Natural killer cell (primary cell): ENCODE results near the gene SLCO3A1. TPM values are rescaled to one million over a fixed set of nuclear protein-coding genes. Genes with fewer than 3 reads are reported as not detected.

Source experiments
- ATAC-seq, 3 donors: fragments of 150-1000 bp in 2 of 3; fragments of 200-7000 bp in 1 of 3; cut with Tn5 transposase; 1 replicate in 1 of 3; 2 replicates in 2 of 3; pipeline ENCODE4 v1.10.0; 2021; ENCODE audit warnings: mild to moderate bottlenecking in 2 of 3, moderate library complexity in 2 of 3
- DNase-seq, 2 donors: peaks; one replicate each; pipeline versions ENCODE4 v3.0.0 to v3.0.0-alpha.2; 2013 to 2021; ENCODE audit warnings: mixed read lengths in 1 of 2
- H3K27ac ChIP-seq: one replicate; pipeline ENCODE4 v1.5.1; 2013; ENCODE audit warnings: mild to moderate bottlenecking, low read length
- H3K27me3 ChIP-seq: one replicate; pipeline ENCODE4 v1.6.1; 2013; ENCODE audit warnings: low read length; ENCODE audit not compliant: control insufficient read depth, insufficient read depth
- H3K36me3 ChIP-seq: one replicate; pipeline ENCODE4 v1.6.1; 2013; ENCODE audit warnings: low read length; ENCODE audit not compliant: control insufficient read depth, insufficient read depth
- H3K4me1 ChIP-seq: one replicate; pipeline ENCODE4 v1.6.1; 2013; ENCODE audit warnings: low read length; ENCODE audit not compliant: control insufficient read depth, insufficient read depth
- H3K4me3 ChIP-seq: one replicate; pipeline ENCODE4 v1.5.1; 2013; ENCODE audit warnings: low read length
- H3K9me3 ChIP-seq: one replicate; pipeline ENCODE4 v1.6.1; 2013; ENCODE audit warnings: low read length; ENCODE audit not compliant: control insufficient read depth, insufficient read depth
- H3K27ac Mint-ChIP-seq, 2 donors: one replicate each; pipeline ENCODE4 v1.8.0; 2022; ENCODE audit warnings: mild to moderate bottlenecking in 2 of 2, mixed read lengths in 2 of 2, moderate library complexity in 1 of 2
- H3K27me3 Mint-ChIP-seq, 2 donors: one replicate each; pipeline ENCODE4 v1.8.0; 2022; ENCODE audit warnings: low read depth in 2 of 2, mixed read lengths in 2 of 2
- H3K36me3 Mint-ChIP-seq: one replicate; pipeline ENCODE4 v1.8.0; 2022; ENCODE audit warnings: mixed read lengths
- H3K4me1 Mint-ChIP-seq, 2 donors: one replicate each; pipeline ENCODE4 v1.8.0; 2022; ENCODE audit warnings: mixed read lengths in 2 of 2
- H3K4me3 Mint-ChIP-seq: one replicate; pipeline ENCODE4 v1.8.0; 2022; ENCODE audit warnings: mild to moderate bottlenecking, moderate library complexity, mixed read lengths
- H3K9me3 Mint-ChIP-seq, 2 donors: one replicate each; pipeline ENCODE4 v1.8.0; 2022; ENCODE audit warnings: mixed read lengths in 2 of 2
- CTCF ChIP-seq: fragments of 200-600 bp; IDR thresholded peaks from one replicate; pipeline ENCODE4 v1.8.0; 2022; ENCODE audit warnings: antibody characterized with exemption
- WGBS: methylation state at CpG from one replicate; pipeline ENCODE4 v1.1.7; 2013; ENCODE audit warnings: missing lambda C conversion rate; ENCODE audit not compliant: insufficient coverage; 5-methylcytosine and 5-hydroxymethylcytosine counted together
- intact Hi-C: fragments of 100-400 bp; cut with micrococcal nuclease; formaldehyde crosslinking; loops from one replicate; pipeline ENCODE4 v1.14.2; 2022
- total RNA-seq, 4 donors: library from RNA; stranded (reverse); fragments of 120-200 nt in 1 of 4; gene quantifications; one replicate each; pipeline versions ENCODE4 v1.2.3 to v1.2.4, GENCODE V29; 2013 to 2022

Gene SLCO3A1
- total RNA-seq, 3 donors from 2014 or later (not counting 1 experiment from before 2014, with no cell fraction given), result 48.5 to 73.5 (median 68.8) TPM

DNA sequence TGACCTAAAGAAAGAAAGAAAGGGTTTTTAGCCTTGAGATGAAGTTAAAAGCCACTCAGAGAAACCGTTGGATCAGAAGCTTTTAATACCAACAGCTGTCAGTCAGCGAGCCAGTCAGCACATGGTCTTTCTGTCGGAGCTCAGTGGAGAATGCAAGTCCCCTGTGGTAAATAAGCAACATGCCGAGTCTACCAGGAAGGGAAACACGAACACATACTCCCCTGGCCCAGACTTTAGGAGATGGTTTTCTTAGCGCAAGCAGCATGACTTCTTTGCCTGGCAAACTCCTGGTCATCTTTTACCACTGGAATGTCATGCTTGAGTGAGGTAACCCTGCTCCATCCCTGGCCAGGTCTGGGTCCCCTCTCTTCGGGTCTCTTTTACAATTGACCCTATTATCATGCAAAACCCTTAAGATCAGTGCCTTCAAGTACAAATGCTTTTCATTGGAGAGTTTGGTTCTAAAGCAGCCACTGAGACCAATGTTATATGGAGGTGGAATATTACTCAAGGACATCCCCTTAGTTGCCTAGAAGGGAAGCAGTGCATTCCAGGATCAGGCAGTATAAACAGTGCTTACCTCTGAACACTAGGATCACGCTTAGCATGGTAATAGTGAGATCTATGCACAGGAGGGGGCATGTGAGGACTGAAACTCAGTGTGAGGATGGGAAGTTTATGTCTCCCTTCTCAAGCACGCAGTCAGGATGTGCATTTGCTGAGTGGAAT lies 28.2 kb downstream of the SLCO3A1 start:
- Mint-ChIP-seq H3K4me1 (peaks cover 70 to 72% of the 10 kb centered on the region in 2 donors), H3K36me3 (no peaks in the 10 kb centered on the region), H3K27me3 (no peaks in the 10 kb centered on the region), H3K9me3 (no peaks in the 10 kb centered on the region), H3K27ac (no peak overlapping the region), H3K4me3 (no peak overlapping the region)
- peaks cover 1% of the 10 kb centered on the region for H3K4me1 ChIP-seq
- H3K27ac ChIP-seq, result no peak overlapping the region
- no peaks in the 10 kb centered on the region for H3K27me3 ChIP-seq
- H3K36me3 ChIP-seq, result no peaks in the 10 kb centered on the region
- no peak for TF ChIP-seq CTCF
- H3K4me3 ChIP-seq, result no peak overlapping the region
- no peaks in the 10 kb centered on the region for H3K9me3 ChIP-seq
- 90% methylated on average over 9 of the region's 9 CpGs for WGBS
- no peak for DNase-seq
- intact Hi-C loops, result no loop called here
- no peak for ATAC-seq

- intact Hi-C loops, result no loop called here
- ATAC-seq, result no peak
- Mint-ChIP-seq H3K9me3 (no peaks in the 10 kb centered on the region), H3K4me1 (peaks cover 74 to 79% of the 10 kb centered on the region in 2 donors), H3K27ac (no peak overlapping the region), H3K36me3 (no peaks in the 10 kb centered on the region), H3K27me3 (no peaks in the 10 kb centered on the region), H3K4me3 (no peak overlapping the region)
- TF ChIP-seq CTCF, result no peak
- H3K4me1 ChIP-seq, result peaks cover 8% of the 10 kb centered on the region
- H3K9me3 ChIP-seq, result no peaks in the 10 kb centered on the region
- H3K27me3 ChIP-seq, result no peaks in the 10 kb centered on the region
- no peak overlapping the region for H3K27ac ChIP-seq
- WGBS, result 80% methylated on average over 7 of the region's 8 CpGs
- no peak overlapping the region for H3K4me3 ChIP-seq
- no peaks in the 10 kb centered on the region for H3K36me3 ChIP-seq
- DNase-seq, result no peak
Observed at GRCh38 chr15:91882858-91883586, 29.5 kb downstream of the SLCO3A1 start.

DNA sequence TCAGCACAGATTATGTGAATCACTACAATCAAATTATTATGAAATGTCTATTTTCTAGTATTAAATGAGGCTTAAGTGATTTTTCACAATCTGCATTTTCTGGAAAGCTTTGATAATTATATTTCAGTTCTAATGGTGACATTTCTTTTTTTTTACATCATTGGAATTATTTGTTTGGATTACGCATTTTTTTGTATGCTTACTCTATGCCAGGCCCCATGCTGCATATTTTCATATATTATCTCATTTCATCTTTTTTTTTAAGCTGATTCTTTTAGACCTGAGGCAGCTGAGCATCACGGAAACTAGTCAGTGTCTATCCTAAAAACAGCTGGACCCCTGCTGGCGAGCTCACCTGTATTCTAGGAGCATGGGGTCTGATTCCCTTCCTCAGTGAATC lies 31.1 kb downstream of the SLCO3A1 start:
- no peak overlapping the region for H3K27ac Mint-ChIP-seq
- no peak overlapping the region for H3K4me3 Mint-ChIP-seq
- intact Hi-C loops, result no loop called here
- ATAC-seq (no peak), DNase-seq (no peak)
- Histone ChIP-seq H3K4me3 (no peak overlapping the region), H3K9me3 (no peaks in the 10 kb centered on the region), H3K27me3 (no peaks in the 10 kb centered on the region), H3K4me1 (peaks cover 8% of the 10 kb centered on the region), H3K27ac (no peak overlapping the region), H3K36me3 (no peaks in the 10 kb centered on the region)
- WGBS, result 79% methylated on average over 3 of the region's 3 CpGs
- H3K9me3 Mint-ChIP-seq, result no peaks in the 10 kb centered on the region
- no peaks in the 10 kb centered on the region for H3K36me3 Mint-ChIP-seq
- no peaks in the 10 kb centered on the region for H3K27me3 Mint-ChIP-seq
- no peak for TF ChIP-seq CTCF
- H3K4me1 Mint-ChIP-seq, result peaks cover 80 to 82% of the 10 kb centered on the region in 2 donors
